GM19328 (cell line): ENCODE measurements around the gene GTF2F1.
"Not testable (repeated sequence)": the region's sequence is repeated elsewhere in the genome, so short reads cannot be mapped to it uniquely, and the experiment has no call there.

Experiments
- ATAC-seq: cut with Tn5 transposase; IDR thresholded peaks from one replicate; pipeline ENCODE4 v1.9.1; 2021; ENCODE audit warnings: mild to moderate bottlenecking, moderate library complexity; ENCODE audit not compliant: unreplicated experiment

The GTF2F1 gene

GRCh38 chr19:6387372-6387771 is 5.6 kb downstream of the GTF2F1 start:
- no peak for ATAC-seq

- no peak for ATAC-seq
These were observed 8.6 kb downstream of the GTF2F1 start for GRCh38 chr19:6384381-6384780.

GRCh38 chr19:6383188-6383587 is 9.8 kb downstream of the GTF2F1 start:
- no peak for ATAC-seq

GRCh38 chr19:6381030-6381750 is 11.8 kb downstream of the GTF2F1 start:
- ATAC-seq, result no peak

- no peak for ATAC-seq
These were observed 13.2 kb downstream of the GTF2F1 start for GRCh38 chr19:6379744-6380143.

GRCh38 chr19:6378486-6378885 is 14.5 kb downstream of the GTF2F1 start:
- ATAC-seq, result no peak

GRCh38 chr19:6378041-6378440 is 14.9 kb downstream of the GTF2F1 start:
- ATAC-seq, result no peak

GRCh38 chr19:6376512-6377190 is 16.3 kb downstream of the GTF2F1 start:
- ATAC-seq, result no peak

GRCh38 chr19:6375411-6376010 is 17.5 kb downstream of the GTF2F1 start, which contains the start of gene PSPN:
Gene PSPN (minus strand): TSS chr19:6375933. CDS start chr19:6375849, 84 bp downstream.
- ATAC-seq, result no peak

- no peak for ATAC-seq
These were observed 18.1 kb downstream of the GTF2F1 start for GRCh38 chr19:6374711-6375410.

GRCh38 chr19:6374161-6374709 is 18.7 kb downstream of the GTF2F1 start:
- ATAC-seq, result no peak

GRCh38 chr19:6373813-6374108 is 19.2 kb downstream of the GTF2F1 start:
- ATAC-seq, result no peak

GRCh38 chr19:6373096-6373812 is 19.7 kb downstream of the GTF2F1 start:
- ATAC-seq, result peak; percentile 56

GRCh38 chr19:6372594-6373095 is 20.3 kb downstream of the GTF2F1 start, which contains the start of gene ALKBH7:
Gene ALKBH7 (plus strand): TSS chr19:6372794. CDS start chr19:6372821, 27 bp downstream.
- ATAC-seq, result peak; percentile 66

GRCh38 chr19:6364353-6364752 is 28.6 kb downstream of the GTF2F1 start:
- ATAC-seq, result no peak

GRCh38 chr19:6362351-6362801 is 30.6 kb downstream of the GTF2F1 start:
- no peak for ATAC-seq

GRCh38 chr19:6362027-6362350 is 31.0 kb downstream of the GTF2F1 start:
- ATAC-seq, result no peak

- ATAC-seq, result not testable (repeated sequence)
These were observed 32.1 kb downstream of the GTF2F1 start for GRCh38 chr19:6360857-6361216.

- not testable (repeated sequence) for ATAC-seq
These were observed 32.5 kb downstream of the GTF2F1 start for GRCh38 chr19:6360445-6360844.

GRCh38 chr19:6359568-6360341 is 33.2 kb downstream of the GTF2F1 start:
- ATAC-seq, result no peak
